Mucosa of descending colon (tissue), 3 donors: ENCODE data around the gene LACTB. TPM values are rescaled to one million over a fixed set of nuclear protein-coding genes. Genes with fewer than 3 reads are reported as not detected.
A peak's percentile ranks its signal among the peaks of the same experiment; 100 is the strongest.

Source experiments
- ATAC-seq: fragments of 200-7000 bp; cut with Tn5 transposase; one replicate; pipeline ENCODE4 v1.9.1; 2020; ENCODE audit warnings: mild to moderate bottlenecking, moderate library complexity
- DNase-seq, 3 donors: peaks; one replicate each; pipeline ENCODE4 v3.0.0-alpha.2; 2020
- H3K36me3 ChIP-seq: fragments of 200-600 bp; one replicate; pipeline ENCODE4 v1.8.0; 2021; ENCODE audit warnings: low read depth, mild to moderate bottlenecking
- H3K4me1 ChIP-seq: fragments of 200-600 bp; one replicate; pipeline ENCODE4 v1.8.0; 2021; ENCODE audit warnings: low read depth, mild to moderate bottlenecking
- H3K4me3 ChIP-seq: fragments of 200-600 bp; one replicate; pipeline ENCODE4 v1.8.0; 2021; ENCODE audit warnings: mild to moderate bottlenecking
- H3K9me3 ChIP-seq: fragments of 200-600 bp; one replicate; pipeline ENCODE4 v1.8.0; 2021; ENCODE audit warnings: mild to moderate bottlenecking
- intact Hi-C, 2 donors: fragments of 100-400 bp; cut with DNase I in 1 of 2; cut with micrococcal nuclease in 1 of 2; formaldehyde crosslinking; loops; one replicate each; pipeline versions ENCODE4 v1.11.0 to v1.11.1; 2022; cut with DNase I, micrococcal nuclease
- total RNA-seq, 3 donors: library from RNA; stranded (reverse); fragmentation: NEBNext Ultra II Directional in 2 of 3; extraction: Animal tissue kit (Norgen Biotek cat#: 25700) in 2 of 3; gene quantifications; one replicate each; pipeline versions ENCODE4 v1.2.1 to v1.2.4, GENCODE V29; 2021 to 2023
- TF ChIP-seq, protein P1 (sequence below): fragments of 200-600 bp; IDR thresholded peaks from one replicate; pipeline ENCODE4 v1.8.0; 2022; ENCODE audit warnings: antibody characterized with exemption, mild to moderate bottlenecking
- donor health status: DM: no; HTN: no; CAD: no; lungs with moderate emphysema.
- donor health status: DM: no; HTN: no; CAD: no.
- donor health status: DM: no; HTN: yes; CAD: no.

The LACTB gene
- total RNA-seq, 3 donors from 2014 or later, result 19.8 to 24.0 (median 21.1) TPM

DNA sequence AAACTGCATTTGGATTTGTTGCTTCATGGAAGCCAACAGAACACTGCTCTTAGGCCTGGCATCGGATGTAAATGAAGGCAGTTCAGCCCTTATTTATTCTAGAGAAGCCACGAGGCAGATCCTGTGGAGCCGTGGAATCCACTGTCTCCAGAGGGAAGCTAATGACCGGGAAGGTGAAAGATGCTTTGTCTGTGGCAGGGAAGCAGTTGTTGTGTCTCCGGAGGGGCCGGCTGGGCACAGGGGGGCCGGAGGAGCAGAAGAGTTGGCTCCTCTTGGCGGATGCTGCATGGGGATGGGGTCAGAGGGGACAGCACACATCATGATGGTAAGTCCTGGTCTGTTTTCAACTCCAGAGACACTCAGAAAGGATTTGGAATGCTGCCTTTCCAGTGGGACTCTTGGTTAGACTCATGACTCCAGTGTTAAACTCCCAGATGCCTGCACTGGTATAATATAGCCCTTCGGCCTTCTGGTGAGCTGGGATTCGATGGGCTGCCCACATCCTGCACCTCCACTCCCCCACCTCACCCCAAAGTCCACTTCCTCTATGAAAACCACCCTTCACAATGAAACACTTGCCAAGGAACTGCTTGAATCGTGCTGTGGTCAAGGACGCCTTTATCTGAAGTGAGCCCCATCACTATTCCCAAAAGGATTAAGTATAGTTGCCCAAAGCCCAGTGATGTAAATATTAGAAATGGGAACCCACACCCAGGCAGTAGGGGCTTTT, 45.5 kb upstream of the LACTB start:
- DNase-seq (no peak), ATAC-seq (no peak)
- Histone ChIP-seq H3K9me3 (no peaks in the 10 kb centered on the region), H3K4me1 (no peaks in the 10 kb centered on the region), H3K36me3 (no peaks in the 10 kb centered on the region), H3K4me3 (no peak overlapping the region)
- TF ChIP-seq, protein P1, sequence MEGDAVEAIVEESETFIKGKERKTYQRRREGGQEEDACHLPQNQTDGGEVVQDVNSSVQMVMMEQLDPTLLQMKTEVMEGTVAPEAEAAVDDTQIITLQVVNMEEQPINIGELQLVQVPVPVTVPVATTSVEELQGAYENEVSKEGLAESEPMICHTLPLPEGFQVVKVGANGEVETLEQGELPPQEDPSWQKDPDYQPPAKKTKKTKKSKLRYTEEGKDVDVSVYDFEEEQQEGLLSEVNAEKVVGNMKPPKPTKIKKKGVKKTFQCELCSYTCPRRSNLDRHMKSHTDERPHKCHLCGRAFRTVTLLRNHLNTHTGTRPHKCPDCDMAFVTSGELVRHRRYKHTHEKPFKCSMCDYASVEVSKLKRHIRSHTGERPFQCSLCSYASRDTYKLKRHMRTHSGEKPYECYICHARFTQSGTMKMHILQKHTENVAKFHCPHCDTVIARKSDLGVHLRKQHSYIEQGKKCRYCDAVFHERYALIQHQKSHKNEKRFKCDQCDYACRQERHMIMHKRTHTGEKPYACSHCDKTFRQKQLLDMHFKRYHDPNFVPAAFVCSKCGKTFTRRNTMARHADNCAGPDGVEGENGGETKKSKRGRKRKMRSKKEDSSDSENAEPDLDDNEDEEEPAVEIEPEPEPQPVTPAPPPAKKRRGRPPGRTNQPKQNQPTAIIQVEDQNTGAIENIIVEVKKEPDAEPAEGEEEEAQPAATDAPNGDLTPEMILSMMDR, result no peak
- intact Hi-C loops, result no loop called here

DNA sequence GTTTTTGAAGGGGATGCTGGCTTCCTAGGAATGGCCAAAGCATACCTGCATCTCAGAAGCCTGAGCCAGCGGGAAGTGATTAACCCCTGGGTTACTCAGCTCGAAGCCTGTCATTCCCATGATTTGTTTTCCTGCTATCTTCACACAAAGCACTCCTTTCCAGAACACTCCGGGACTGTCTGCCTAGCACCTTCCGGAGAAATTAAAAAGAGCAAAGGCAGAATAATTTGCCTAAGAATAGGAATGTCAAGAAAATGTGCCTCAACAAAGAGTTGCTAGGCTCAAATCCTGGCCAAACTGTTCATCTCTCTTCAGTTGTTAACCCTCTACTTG, 45.0 kb upstream of the LACTB start:
- DNase-seq (no peak), ATAC-seq (no peak)
- H3K36me3 ChIP-seq, result no peaks in the 10 kb centered on the region
- no peaks in the 10 kb centered on the region for H3K4me1 ChIP-seq
- H3K9me3 ChIP-seq, result no peaks in the 10 kb centered on the region
- TF ChIP-seq, protein P1, result no peak
- no peak overlapping the region for H3K4me3 ChIP-seq
- intact Hi-C loops, result no loop called here

DNA sequence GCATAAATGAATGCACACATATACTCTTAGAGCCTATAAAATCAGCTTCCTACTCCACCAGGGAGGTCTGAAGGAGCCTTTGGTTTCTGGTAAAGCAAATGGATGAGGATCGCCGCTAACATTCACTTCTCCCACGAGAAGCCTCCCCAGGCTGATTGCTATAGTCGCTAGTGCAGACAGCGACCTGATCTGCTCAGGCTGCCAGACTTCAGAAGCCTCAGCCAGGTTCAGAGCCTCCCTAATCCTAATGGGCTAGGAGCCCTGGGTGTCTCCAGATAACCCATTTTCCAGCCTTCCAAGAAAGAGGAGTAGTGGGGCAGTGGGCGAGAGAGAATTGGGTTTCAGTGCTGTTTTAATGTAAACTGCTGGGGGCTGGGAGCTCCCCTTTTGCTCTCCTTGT, 43.7 kb upstream of the LACTB start:
- H3K4me1 ChIP-seq, result no peaks in the 10 kb centered on the region
- TF ChIP-seq, protein P1, result no peak
- no peaks in the 10 kb centered on the region for H3K9me3 ChIP-seq
- intact Hi-C loops, result no loop called here
- DNase-seq (no peak), ATAC-seq (no peak)
- no peaks in the 10 kb centered on the region for H3K36me3 ChIP-seq
- H3K4me3 ChIP-seq, result no peak overlapping the region

DNA sequence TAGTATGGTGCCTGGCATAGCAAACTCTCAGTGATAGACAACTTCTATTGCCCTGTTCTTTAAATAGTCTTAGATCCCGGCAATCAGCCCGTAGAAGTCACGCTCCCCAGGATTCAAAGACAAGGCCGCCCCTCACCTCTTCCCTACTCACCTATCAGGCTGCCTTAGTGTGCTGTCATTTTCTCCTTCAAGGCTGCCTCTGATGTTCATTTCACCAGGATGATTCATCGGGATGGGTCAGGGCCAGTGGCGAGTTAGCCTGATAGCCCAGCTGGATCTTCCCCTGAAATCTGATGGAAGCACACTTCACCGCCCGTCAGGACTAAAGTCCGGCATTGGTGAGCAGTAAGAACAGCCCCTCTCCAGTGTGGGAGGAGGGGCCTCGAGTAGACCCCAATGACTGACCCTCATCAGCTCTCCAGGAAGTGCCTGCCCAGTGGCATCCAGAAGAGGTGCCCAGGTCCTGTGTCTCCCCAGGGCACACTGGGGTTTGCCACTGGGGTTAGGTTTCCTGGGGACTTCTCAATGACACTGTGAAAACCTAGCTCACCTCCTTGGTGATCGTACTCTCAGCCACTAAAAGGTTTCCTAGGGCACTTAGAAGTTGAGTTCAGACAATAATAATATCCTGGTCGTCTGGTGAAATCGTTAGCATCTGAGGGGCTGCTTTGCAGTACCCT, 41.6 kb upstream of the LACTB start:
- TF ChIP-seq, protein P1, result no peak
- no peaks in the 10 kb centered on the region for H3K36me3 ChIP-seq
- no peak overlapping the region for H3K4me3 ChIP-seq
- no peaks in the 10 kb centered on the region for H3K4me1 ChIP-seq
- DNase-seq (no peak), ATAC-seq (peak; percentile 59)
- intact Hi-C loops, result no loop called here
- H3K9me3 ChIP-seq, result no peaks in the 10 kb centered on the region

DNA sequence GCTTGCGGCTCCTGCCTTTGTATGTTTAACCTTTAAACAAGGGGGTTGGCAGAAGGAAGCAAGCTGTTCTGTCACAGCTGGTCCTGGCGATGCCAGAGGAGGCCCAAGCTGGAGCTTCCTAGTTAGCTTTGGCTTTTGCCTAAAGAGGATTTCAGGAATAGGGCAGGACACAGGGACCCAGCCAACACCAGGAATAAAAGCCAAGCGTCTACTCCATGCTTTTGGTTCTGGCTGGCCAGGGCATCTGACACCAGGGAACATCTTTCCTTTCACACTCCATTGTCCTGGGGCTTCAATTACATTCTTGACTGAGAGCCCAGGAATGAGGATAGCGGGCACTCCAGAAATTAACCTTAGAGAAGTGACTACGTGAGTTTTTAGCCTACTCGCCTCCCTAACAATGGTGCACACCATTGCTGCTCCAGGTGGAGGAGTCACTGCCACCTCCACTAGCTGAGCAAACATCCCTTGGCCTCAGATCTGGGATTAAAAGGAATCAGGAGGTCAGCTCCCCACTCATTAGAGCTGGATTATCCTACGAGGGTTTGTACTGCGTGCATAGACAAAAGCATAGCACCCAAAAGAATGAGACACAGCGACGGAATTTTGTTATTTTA, 40.9 kb upstream of the LACTB start:
- TF ChIP-seq, protein P1, result no peak
- Histone ChIP-seq H3K4me1 (no peaks in the 10 kb centered on the region), H3K4me3 (no peak overlapping the region), H3K36me3 (no peaks in the 10 kb centered on the region), H3K9me3 (no peaks in the 10 kb centered on the region)
- ATAC-seq (no peak), DNase-seq (no peak)
- intact Hi-C loops, result no loop called here
